ENCODE measurements around the gene CAPN5. TPM values are rescaled to one million over a fixed set of nuclear protein-coding genes. Genes with fewer than 3 reads are reported as not detected.

The CAPN5 gene
- polyA plus RNA-seq, 3 donors = 0.28 to 0.83 (median 0.62) TPM

DNA sequence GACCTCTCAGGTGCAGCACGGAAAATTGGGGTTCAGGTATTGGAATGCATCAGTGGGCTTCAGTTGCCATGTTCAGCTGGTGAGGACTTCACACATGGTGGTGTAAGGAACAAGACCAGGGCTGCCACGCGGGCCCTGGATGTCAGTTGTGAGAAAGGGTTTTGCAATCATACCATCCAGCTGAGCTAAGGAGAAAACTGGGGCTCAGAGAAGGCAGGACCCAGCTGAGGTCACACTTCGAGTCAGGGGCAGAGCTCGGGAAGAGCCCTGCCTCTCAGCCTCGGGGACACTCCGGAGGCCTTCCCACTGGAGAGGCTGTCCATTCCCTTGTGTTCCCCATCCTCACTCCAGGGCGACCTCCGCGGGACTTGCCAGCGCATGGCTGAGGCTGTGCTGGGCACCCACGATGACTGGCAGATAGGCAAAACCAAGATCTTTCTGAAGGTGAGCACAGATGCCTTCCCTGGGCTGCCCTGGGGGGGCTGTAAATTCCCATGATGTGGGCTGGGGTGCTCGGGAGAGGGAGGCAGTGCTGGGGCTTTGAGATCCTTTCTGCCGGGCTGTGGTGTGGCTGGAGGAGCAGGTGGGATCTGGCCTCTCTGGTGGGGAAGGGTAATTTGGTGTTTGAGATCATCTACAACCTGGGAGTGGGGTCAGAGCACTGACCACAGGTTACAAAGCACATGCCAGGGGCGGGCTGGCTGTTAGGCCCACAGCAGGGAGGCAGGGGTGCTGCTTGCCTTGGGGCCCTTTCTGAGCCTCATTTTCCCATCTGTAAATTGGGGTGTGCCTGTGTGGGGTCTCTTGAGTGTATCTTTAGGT, 108.5 kb downstream of the CAPN5 start:
- Histone ChIP-seq H2AFZ (ENCODE audit: insufficient read depth, low read depth, low read length, poor library complexity, severe bottlenecking) (peak overlapping the region; percentile 83), H3K4me1 (ENCODE audit: control insufficient read depth in 1 of 2, insufficient read depth in 2 of 2, low read length in 2 of 2) (peaks cover 38 to 40% of the 10 kb centered on the region in 2 donors), H3K27ac (ENCODE audit: low read depth in 1 of 2, low read length in 2 of 2) (peak overlapping the region; percentile 82 to 87), H3K79me2 (ENCODE audit: insufficient read depth, low read length) (no peaks in the 10 kb centered on the region), H3K4me3 (replicated peaks in 1 of 3; ENCODE audit: low read depth in 2 of 3, low read length in 3 of 3) (peak overlapping the region; percentile 1 to 70 (median 25)), H3K4me2 (replicated peaks; ENCODE audit: extremely low read depth, low read length, poor library complexity, severe bottlenecking) (peak overlapping the region; percentile 72), H3K27me3 (ENCODE audit: control insufficient read depth in 2 of 2, insufficient read depth in 2 of 2, low read length in 2 of 2) (no peaks in the 10 kb centered on the region), H3K36me3 (replicated peaks in 1 of 2; ENCODE audit: control insufficient read depth in 1 of 2, insufficient read depth in 2 of 2, low read length in 2 of 2) (peaks cover 4 to 7% of the 10 kb centered on the region in 2 donors), H3K9me3 (replicated peaks in 1 of 2; ENCODE audit: control insufficient read depth in 1 of 2, insufficient read depth in 1 of 2, low read length in 2 of 2) (no peaks in the 10 kb centered on the region), H4K20me1 (ENCODE audit: insufficient read depth, low read length) (no peaks in the 10 kb centered on the region), H3K9ac (ENCODE audit: insufficient read depth, low read length, poor library complexity, severe bottlenecking) (peak overlapping the region; percentile 71)
- H3K9me3 Mint-ChIP-seq = peaks cover 0 to 4% (median 0%) of the 10 kb centered on the region in 7 donors
- H3K4me1 Mint-ChIP-seq = peaks cover 40% of the 10 kb centered on the region
- intact Hi-C loops (cut with micrococcal nuclease) = no loop called here
- WGBS (ENCODE audit: insufficient coverage) = 42% methylated on average over 14 of the region's 15 CpGs
- H3K27ac Mint-ChIP-seq = peak overlapping the region; percentile 87 to 94 (median 91)
- TF ChIP-seq, protein P1, sequence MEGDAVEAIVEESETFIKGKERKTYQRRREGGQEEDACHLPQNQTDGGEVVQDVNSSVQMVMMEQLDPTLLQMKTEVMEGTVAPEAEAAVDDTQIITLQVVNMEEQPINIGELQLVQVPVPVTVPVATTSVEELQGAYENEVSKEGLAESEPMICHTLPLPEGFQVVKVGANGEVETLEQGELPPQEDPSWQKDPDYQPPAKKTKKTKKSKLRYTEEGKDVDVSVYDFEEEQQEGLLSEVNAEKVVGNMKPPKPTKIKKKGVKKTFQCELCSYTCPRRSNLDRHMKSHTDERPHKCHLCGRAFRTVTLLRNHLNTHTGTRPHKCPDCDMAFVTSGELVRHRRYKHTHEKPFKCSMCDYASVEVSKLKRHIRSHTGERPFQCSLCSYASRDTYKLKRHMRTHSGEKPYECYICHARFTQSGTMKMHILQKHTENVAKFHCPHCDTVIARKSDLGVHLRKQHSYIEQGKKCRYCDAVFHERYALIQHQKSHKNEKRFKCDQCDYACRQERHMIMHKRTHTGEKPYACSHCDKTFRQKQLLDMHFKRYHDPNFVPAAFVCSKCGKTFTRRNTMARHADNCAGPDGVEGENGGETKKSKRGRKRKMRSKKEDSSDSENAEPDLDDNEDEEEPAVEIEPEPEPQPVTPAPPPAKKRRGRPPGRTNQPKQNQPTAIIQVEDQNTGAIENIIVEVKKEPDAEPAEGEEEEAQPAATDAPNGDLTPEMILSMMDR (IDR thresholded peaks at IDR 0.05) = no peak
- DNase-seq = peak; percentile 24 to 38 (median 27)
- H3K4me3 Mint-ChIP-seq = peak overlapping the region; percentile 79 to 92
- H3K36me3 Mint-ChIP-seq = peaks cover 9 to 15% of the 10 kb centered on the region in 2 donors
- H3K27me3 Mint-ChIP-seq (ENCODE audit: low read depth in 3 of 3) = peaks cover 2 to 7% (median 5%) of the 10 kb centered on the region in 3 donors

Other genes starting within 250 kb of the CAPN5 start
- 10 to 100 TPM; 22.9 to 45.4 (median 23.6) TPM for gene ACER3, start 206.1 kb upstream of the CAPN5 start, polyA plus RNA-seq
- gene B3GNT6, start 32.6 kb upstream of the CAPN5 start, polyA plus RNA-seq = under 1 TPM in 1 of 3 donors, not detected in 2; 0.03 TPM
- gene OMP, start 35.9 kb downstream of the CAPN5 start, polyA plus RNA-seq = not detected
- gene MYO7A, start 61.3 kb downstream of the CAPN5 start, polyA plus RNA-seq = 1 to 10 TPM; 3.5 to 7.8 (median 3.6) TPM
- gene GDPD4, start 234.7 kb downstream of the CAPN5 start, polyA plus RNA-seq = not detected